Neuronal stem cell (in vitro differentiated cells): ENCODE data around the gene GPR107.

Experiments
- DNase-seq: peaks from one replicate; pipeline ENCODE4 v3.0.0-alpha.2; 2013; ENCODE audit warnings: low spot score
- H2AFZ ChIP-seq: one replicate; pipeline ENCODE4 v1.6.1; 2013; ENCODE audit warnings: mild to moderate bottlenecking, low read length, inconsistent platforms
- H2AK5ac ChIP-seq: 2 replicates; pipeline ENCODE4 v1.6.1; 2013; ENCODE audit warnings: low read depth, mild to moderate bottlenecking, inconsistent platforms, low read length, moderate library complexity, mixed read lengths
- H2BK120ac ChIP-seq: 2 replicates; pipeline ENCODE4 v1.6.1; 2013; ENCODE audit warnings: low read depth, mild to moderate bottlenecking, inconsistent platforms, low read length, moderate library complexity, mixed read lengths
- H2BK12ac ChIP-seq: one replicate; pipeline ENCODE4 v1.6.1; 2013; ENCODE audit warnings: low read length, inconsistent platforms
- H2BK15ac ChIP-seq: 2 replicates; pipeline ENCODE4 v1.6.1; 2013; ENCODE audit warnings: mild to moderate bottlenecking, low read length, inconsistent platforms, mixed read lengths
- H2BK5ac ChIP-seq: one replicate; pipeline ENCODE4 v1.6.1; 2013; ENCODE audit warnings: inconsistent platforms, mild to moderate bottlenecking, low read length, moderate library complexity
- H3K14ac ChIP-seq: one replicate; pipeline ENCODE4 v1.6.1; 2013; ENCODE audit warnings: low read length, inconsistent platforms
- H3K18ac ChIP-seq: 2 replicates; pipeline ENCODE4 v1.6.1; 2013; ENCODE audit warnings: low read length, inconsistent platforms
- H3K23ac ChIP-seq: 2 replicates; pipeline ENCODE4 v1.6.1; 2013; ENCODE audit warnings: low read depth, mild to moderate bottlenecking, mixed read lengths, low read length, inconsistent platforms; ENCODE audit not compliant: poor library complexity
- H3K27ac ChIP-seq: replicated peaks from 3 replicates; pipeline ENCODE4 v1.5.1; 2013; ENCODE audit warnings: low read length, inconsistent platforms
- H3K27me3 ChIP-seq, 3 experiments: 2 replicates each; pipeline ENCODE4 v1.6.1; 2013; ENCODE audit warnings: low read length in 3 of 3, mild to moderate bottlenecking in 2 of 3, inconsistent platforms in 1 of 3, low read depth in 1 of 3, mixed read lengths in 1 of 3, moderate library complexity in 1 of 3; ENCODE audit not compliant: control insufficient read depth in 3 of 3, insufficient read depth in 3 of 3
- H3K36me3 ChIP-seq, 2 donors: replicated peaks in 1 of 2; 2 replicates each; pipeline ENCODE4 v1.6.1; 2013; ENCODE audit warnings: low read length in 2 of 2; ENCODE audit not compliant: control insufficient read depth in 2 of 2, insufficient read depth in 2 of 2
- H3K4ac ChIP-seq: 2 replicates; pipeline ENCODE4 v1.6.1; 2013; ENCODE audit warnings: inconsistent platforms, mild to moderate bottlenecking, low read length, moderate library complexity
- H3K4me1 ChIP-seq, 2 donors: 1 replicate in 1 of 2; 2 replicates in 1 of 2; pipeline ENCODE4 v1.6.1; 2013; ENCODE audit warnings: low read length in 2 of 2, low read depth in 1 of 2; ENCODE audit not compliant: control insufficient read depth in 2 of 2, insufficient read depth in 1 of 2
- H3K4me2 ChIP-seq: one replicate; pipeline ENCODE4 v1.6.1; 2013; ENCODE audit warnings: mild to moderate bottlenecking, low read length, inconsistent platforms; ENCODE audit not compliant: insufficient read depth, poor library complexity, severe bottlenecking
- H3K4me3 ChIP-seq, 2 donors: 2 replicates each; pipeline ENCODE4 v1.5.1; 2013; ENCODE audit warnings: low read length in 2 of 2, mild to moderate bottlenecking in 2 of 2, inconsistent platforms in 1 of 2, moderate library complexity in 1 of 2
- H3K79me1 ChIP-seq: one replicate; pipeline ENCODE4 v1.6.1; 2013; ENCODE audit warnings: low read depth, mild to moderate bottlenecking, inconsistent platforms, low read length, moderate library complexity
- H3K9ac ChIP-seq: one replicate; pipeline ENCODE4 v1.6.1; 2013; ENCODE audit warnings: mild to moderate bottlenecking, low read depth, low read length, inconsistent platforms; ENCODE audit not compliant: poor library complexity
- H3K9me3 ChIP-seq, 2 donors: replicated peaks in 1 of 2; 2 replicates each; pipeline versions ENCODE3 to v1.6.1; 2013; ENCODE audit warnings: low read length in 2 of 2, mild to moderate bottlenecking in 2 of 2, inconsistent platforms in 1 of 2, low read depth in 1 of 2, mixed read lengths in 1 of 2, moderate library complexity in 1 of 2; ENCODE audit not compliant: control insufficient read depth in 2 of 2, insufficient read depth in 1 of 2
- H4K8ac ChIP-seq: one replicate; pipeline ENCODE4 v1.6.1; 2013; ENCODE audit warnings: low read depth, mild to moderate bottlenecking, inconsistent platforms, low read length, moderate library complexity
- H4K91ac ChIP-seq: one replicate; pipeline ENCODE4 v1.6.1; 2013; ENCODE audit warnings: low read length, low read depth, mild to moderate bottlenecking, inconsistent platforms; ENCODE audit not compliant: poor library complexity
- WGBS, 2 donors: extraction: QIAGEN DNeasy Blood & Tissue Kit; methylation state at CpG; one replicate each; pipeline ENCODE4 v1.1.7; 2013; ENCODE audit warnings: missing lambda C conversion rate in 2 of 2, mixed read lengths in 1 of 2; ENCODE audit not compliant: insufficient read length in 2 of 2, insufficient replicate concordance in 1 of 2; ENCODE audit errors: extremely low coverage in 2 of 2; 5-methylcytosine and 5-hydroxymethylcytosine counted together

Gene GPR107

DNA sequence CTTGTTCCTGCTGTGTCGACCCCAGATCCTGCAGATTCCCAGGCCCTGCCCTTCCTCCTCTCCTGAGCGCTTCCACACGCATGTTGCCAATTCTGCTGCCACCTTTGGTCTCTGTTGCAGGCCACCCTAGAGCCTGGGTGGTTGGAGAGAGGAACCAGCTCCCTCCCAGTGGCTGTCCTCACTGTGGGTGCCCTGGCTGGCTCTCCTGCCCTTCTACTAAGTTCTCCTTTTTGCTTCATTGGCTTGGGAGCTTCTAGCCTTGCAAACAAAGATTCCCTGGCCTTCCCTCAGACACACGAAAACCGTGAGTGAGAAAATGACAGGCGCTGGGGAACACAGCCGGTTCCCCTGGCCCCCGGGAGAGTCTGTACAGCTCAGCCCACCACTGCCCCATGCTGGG is 104.3 kb downstream of the GPR107 start:
- H3K9me3 ChIP-seq = no peaks in the 10 kb centered on the region
- H3K4me3 ChIP-seq = no peak overlapping the region
- peak overlapping the region; percentile 67 for H2BK15ac ChIP-seq
- no peak overlapping the region for H3K4me2 ChIP-seq
- peak overlapping the region; percentile 41 for H2BK12ac ChIP-seq
- no peaks in the 10 kb centered on the region for H3K79me1 ChIP-seq
- H3K14ac ChIP-seq = peak overlapping the region; percentile 56
- H3K18ac ChIP-seq = peak overlapping the region; percentile 48
- H2BK120ac ChIP-seq = no peak overlapping the region
- peak overlapping the region; percentile 55 for H3K23ac ChIP-seq
- no peaks in the 10 kb centered on the region for H3K36me3 ChIP-seq
- H4K8ac ChIP-seq = no peak overlapping the region
- no peak overlapping the region for H2BK5ac ChIP-seq
- H3K4me1 ChIP-seq = peaks cover 5 to 8% of the 10 kb centered on the region in 2 donors
- DNase-seq = no peak
- H3K27me3 ChIP-seq = no peaks in the 10 kb centered on the region
- peak overlapping the region; percentile 37 for H2AFZ ChIP-seq
- H4K91ac ChIP-seq = no peak overlapping the region
- H3K4ac ChIP-seq = no peak overlapping the region
- peak overlapping the region; percentile 90 for H2AK5ac ChIP-seq
- no CpG with 5 or more reads among the region's 8 CpGs for WGBS, 2 donors
- H3K27ac ChIP-seq = no peak overlapping the region
- no peak overlapping the region for H3K9ac ChIP-seq

DNA sequence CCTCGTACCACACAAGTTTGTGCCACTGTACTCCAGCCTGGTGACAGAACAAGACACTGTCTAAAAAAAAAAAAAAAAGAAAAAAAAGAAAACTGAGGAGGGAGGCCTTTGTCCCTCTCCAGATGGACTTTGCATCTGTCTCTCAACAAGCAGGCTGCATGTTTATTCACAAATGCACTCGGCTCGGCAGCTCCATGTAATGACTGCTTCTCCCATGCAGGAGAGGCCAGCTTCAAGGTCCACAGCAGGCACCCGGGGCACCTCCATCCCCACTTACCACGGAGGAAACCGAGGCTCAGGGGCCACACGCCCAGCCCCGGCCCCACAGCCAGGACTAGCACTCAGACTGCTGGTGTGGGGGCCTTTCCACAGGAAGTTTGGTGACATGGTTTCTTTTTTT is 105.4 kb downstream of the GPR107 start:
- Histone ChIP-seq H3K23ac (no peak overlapping the region), H3K9ac (no peak overlapping the region), H3K4me2 (no peak overlapping the region), H3K9me3 (no peaks in the 10 kb centered on the region), H3K36me3 (no peaks in the 10 kb centered on the region), H3K4ac (no peak overlapping the region), H3K14ac (no peak overlapping the region), H3K4me3 (no peak overlapping the region), H3K27me3 (no peaks in the 10 kb centered on the region), H4K91ac (no peak overlapping the region), H3K4me1 (peaks cover 4 to 5% of the 10 kb centered on the region in 2 donors), H2AK5ac (no peak overlapping the region), H2BK5ac (no peak overlapping the region), H2AFZ (no peak overlapping the region), H4K8ac (no peak overlapping the region), H2BK15ac (no peak overlapping the region), H3K79me1 (no peaks in the 10 kb centered on the region), H3K18ac (peak overlapping the region; percentile 57), H2BK12ac (no peak overlapping the region), H3K27ac (no peak overlapping the region), H2BK120ac (peak overlapping the region; percentile 72)
- no peak for DNase-seq
- WGBS, 2 donors = no CpG with 5 or more reads among the region's 8 CpGs

DNA sequence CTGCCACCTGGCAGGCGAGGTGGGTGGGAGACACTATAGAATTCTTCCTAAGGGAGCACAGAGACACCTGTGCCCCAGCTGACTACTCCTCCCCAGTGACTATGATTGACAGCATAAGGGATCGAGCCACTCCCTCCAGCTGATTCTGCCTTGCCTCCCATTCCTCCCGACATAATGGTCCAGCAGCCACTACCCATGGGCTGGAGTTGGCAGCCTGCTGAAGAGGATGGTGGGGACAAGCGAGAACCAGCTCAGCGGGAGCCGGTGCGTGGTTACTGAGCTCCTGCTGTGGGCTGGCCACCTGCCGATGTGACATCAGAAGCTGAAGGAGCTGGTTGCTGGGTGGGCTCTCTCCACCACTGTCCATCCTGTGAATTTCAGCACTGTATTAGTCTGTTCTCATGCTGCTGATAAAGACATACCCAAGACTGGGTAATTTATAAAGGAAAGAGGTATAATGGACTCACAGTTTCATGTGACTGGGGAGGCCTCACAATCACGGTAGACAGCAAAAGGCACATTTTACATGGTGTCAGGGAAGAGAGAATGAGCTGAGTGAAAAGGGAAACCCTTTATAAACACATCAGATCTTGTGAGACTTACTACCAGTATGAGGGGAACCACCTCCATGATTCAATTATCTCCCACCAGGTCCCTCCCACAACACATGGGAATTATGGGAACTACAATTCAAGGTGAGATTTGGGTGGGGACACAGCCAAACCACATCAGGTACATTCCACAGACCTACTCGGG is 106.4 kb downstream of the GPR107 start:
- Histone ChIP-seq H3K4ac (no peak overlapping the region), H3K9ac (peak overlapping the region; percentile 60), H2BK12ac (no peak overlapping the region), H3K79me1 (no peaks in the 10 kb centered on the region), H2BK120ac (no peak overlapping the region), H4K8ac (no peak overlapping the region), H3K23ac (peak overlapping the region; percentile 80), H3K9me3 (no peaks in the 10 kb centered on the region), H3K14ac (no peak overlapping the region), H3K18ac (peak overlapping the region; percentile 64), H4K91ac (no peak overlapping the region), H2AFZ (no peak overlapping the region), H3K4me2 (no peak overlapping the region), H2BK5ac (no peak overlapping the region), H3K36me3 (no peaks in the 10 kb centered on the region), H3K4me3 (no peak overlapping the region), H2BK15ac (no peak overlapping the region), H3K27me3 (no peaks in the 10 kb centered on the region), H3K4me1 (peaks cover 4 to 5% of the 10 kb centered on the region in 2 donors), H2AK5ac (peak overlapping the region; percentile 88), H3K27ac (no peak overlapping the region)
- WGBS, 2 donors = no CpG with 5 or more reads among the region's 10 CpGs
- no peak for DNase-seq

DNA sequence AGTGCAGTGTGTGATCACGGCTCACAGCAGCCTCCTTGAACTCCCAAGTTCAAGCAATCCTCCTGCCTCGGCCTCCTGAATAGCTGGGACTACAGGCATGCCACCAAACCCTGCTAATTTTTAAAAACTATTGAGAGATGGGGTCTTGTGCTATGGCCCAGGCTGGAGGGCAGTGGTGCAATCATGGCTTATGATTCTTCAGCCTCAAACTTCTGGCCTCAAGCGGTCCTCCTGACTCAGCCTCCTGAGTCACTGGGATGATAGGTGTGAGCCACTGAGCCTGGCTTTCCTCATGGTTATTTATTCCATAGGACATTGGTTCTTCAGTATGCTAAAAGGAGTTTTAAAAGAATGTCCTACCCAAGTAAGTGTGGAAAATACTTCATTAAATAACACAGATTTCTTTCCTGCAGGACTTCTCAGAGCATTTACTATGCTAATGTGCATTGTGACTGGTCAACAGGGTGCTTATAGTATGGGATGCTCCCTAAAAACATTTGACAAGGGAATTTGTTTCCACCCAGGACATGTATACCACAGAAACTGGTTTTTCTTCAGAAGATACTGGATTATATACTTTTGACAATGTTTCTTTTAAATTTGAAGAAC is 107.3 kb downstream of the GPR107 start:
- no peak overlapping the region for H3K18ac ChIP-seq
- H3K23ac ChIP-seq = no peak overlapping the region
- no peak overlapping the region for H3K9ac ChIP-seq
- WGBS, 2 donors = no CpG with 5 or more reads among the region's 3 CpGs
- H3K4me2 ChIP-seq = no peak overlapping the region
- H3K4me3 ChIP-seq = no peak overlapping the region
- no peak overlapping the region for H3K14ac ChIP-seq
- H2BK12ac ChIP-seq = no peak overlapping the region
- H3K79me1 ChIP-seq = no peaks in the 10 kb centered on the region
- H2BK15ac ChIP-seq = no peak overlapping the region
- no peaks in the 10 kb centered on the region for H3K27me3 ChIP-seq
- no peak overlapping the region for H4K8ac ChIP-seq
- no peak overlapping the region for H2BK120ac ChIP-seq
- no peak overlapping the region for H2BK5ac ChIP-seq
- no peak overlapping the region for H2AK5ac ChIP-seq
- H4K91ac ChIP-seq = no peak overlapping the region
- peaks cover 4 to 5% of the 10 kb centered on the region in 2 donors for H3K4me1 ChIP-seq
- H3K9me3 ChIP-seq = no peaks in the 10 kb centered on the region
- H2AFZ ChIP-seq = no peak overlapping the region
- no peaks in the 10 kb centered on the region for H3K36me3 ChIP-seq
- H3K27ac ChIP-seq = no peak overlapping the region
- no peak overlapping the region for H3K4ac ChIP-seq
- no peak for DNase-seq
